ENCODE measurements around the gene PSD4.

Gene PSD4

DNA sequence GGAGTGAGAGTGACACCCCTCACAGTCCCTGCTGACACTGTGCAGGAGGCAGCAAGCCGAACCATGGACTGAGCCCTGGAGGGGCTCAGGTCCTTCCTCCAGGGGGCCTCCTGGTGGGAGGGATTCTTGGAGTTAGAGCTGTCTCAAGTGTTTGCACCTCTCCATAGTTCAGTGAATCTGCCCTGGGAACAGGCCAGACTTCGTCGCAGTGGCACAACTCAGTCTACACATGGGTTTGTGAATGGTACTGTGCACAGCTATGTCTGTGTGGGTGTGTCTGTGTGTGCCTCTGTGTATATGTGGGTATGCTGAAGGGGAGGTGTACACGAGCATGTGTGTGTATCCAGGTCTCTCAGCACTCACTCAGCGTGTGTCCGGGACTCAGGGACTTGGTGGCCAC, 68.6 kb downstream of the PSD4 start:
- Histone ChIP-seq H3K4me1 (ENCODE audit: insufficient read depth, low read length) (peaks cover 17% of the 10 kb centered on the region), H3K9ac (ENCODE audit: low read length) (no peak overlapping the region), H3K9me3 (ENCODE audit: low read length) (no peaks in the 10 kb centered on the region), H3K4me3 (ENCODE audit: low read depth in 1 of 2, low read length in 2 of 2) (no peak overlapping the region), H3K27me3 (ENCODE audit: control insufficient read depth in 1 of 2, insufficient read depth in 2 of 2, low read length in 2 of 2) (no peaks in the 10 kb centered on the region), H3K27ac (ENCODE audit: low read depth, low read length) (no peak overlapping the region), H3K36me3 (ENCODE audit: insufficient read depth, low read length) (no peaks in the 10 kb centered on the region)

DNA sequence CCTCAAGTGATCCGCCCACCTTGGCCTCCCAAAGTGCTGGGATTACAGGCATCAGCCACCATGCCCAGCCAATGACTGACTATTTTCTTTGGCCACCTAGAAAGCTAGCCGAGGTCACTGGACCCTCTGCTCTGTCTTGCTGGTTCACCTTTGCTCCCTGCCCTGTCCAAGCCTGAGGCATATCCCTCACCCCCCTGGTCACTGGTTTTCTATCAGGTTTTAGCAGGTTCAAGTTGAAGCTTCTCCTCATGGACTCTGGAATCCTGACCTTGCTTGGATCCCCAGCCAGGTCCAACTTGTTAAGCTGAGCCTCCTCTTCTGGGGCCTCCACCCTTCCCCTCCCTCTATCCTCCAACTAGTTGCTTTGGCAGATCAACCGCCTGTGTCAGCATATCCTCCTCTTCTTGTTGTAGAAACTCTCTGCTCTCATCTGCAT, 71.5 kb downstream of the PSD4 start:
- peaks cover 15% of the 10 kb centered on the region for H3K4me1 ChIP-seq (ENCODE audit: insufficient read depth, low read length)

DNA sequence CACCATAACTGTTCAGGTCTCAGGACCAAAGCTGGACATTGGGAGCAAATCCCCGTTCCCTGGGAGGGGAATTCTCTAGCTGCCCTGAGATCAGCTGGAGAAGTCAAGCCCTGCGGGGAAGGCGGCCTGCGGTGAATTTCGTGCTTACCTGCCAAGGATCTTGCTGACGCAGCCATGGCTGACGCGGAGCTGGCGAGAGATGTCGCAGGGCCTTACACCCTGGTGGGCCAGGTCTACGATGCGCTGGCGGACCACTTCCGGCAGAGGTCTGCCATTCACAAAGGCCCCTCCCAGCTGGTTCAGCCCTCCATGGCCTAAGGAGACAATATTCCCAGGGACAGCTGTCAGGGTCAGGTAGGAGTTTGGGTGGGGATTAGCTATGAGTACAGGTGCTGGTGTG, 72.8 kb downstream of the PSD4 start:
- H3K27me3 ChIP-seq (ENCODE audit: control insufficient read depth in 1 of 2, insufficient read depth in 2 of 2, low read length in 2 of 2): no peaks in the 10 kb centered on the region
- H3K9ac ChIP-seq (ENCODE audit: low read length): no peak overlapping the region
- peaks cover 7% of the 10 kb centered on the region for H3K4me1 ChIP-seq (ENCODE audit: insufficient read depth, low read length)
- H3K36me3 ChIP-seq (ENCODE audit: insufficient read depth, low read length): no peaks in the 10 kb centered on the region
- H3K27ac ChIP-seq (ENCODE audit: low read depth, low read length): no peak overlapping the region
- H3K4me3 ChIP-seq (ENCODE audit: low read depth in 1 of 2, low read length in 2 of 2): no peak overlapping the region
- H3K9me3 ChIP-seq (ENCODE audit: low read length): no peaks in the 10 kb centered on the region

More for the DNA sequence above, 71.5 kb downstream of the PSD4 start:
- Histone ChIP-seq H3K27me3 (ENCODE audit: control insufficient read depth in 1 of 2, insufficient read depth in 2 of 2, low read length in 2 of 2) (no peaks in the 10 kb centered on the region), H3K36me3 (ENCODE audit: insufficient read depth, low read length) (no peaks in the 10 kb centered on the region), H3K9me3 (ENCODE audit: low read length) (no peaks in the 10 kb centered on the region), H3K27ac (ENCODE audit: low read depth, low read length) (no peak overlapping the region), H3K4me3 (ENCODE audit: low read depth in 1 of 2, low read length in 2 of 2) (no peak overlapping the region), H3K9ac (ENCODE audit: low read length) (no peak overlapping the region)

DNA sequence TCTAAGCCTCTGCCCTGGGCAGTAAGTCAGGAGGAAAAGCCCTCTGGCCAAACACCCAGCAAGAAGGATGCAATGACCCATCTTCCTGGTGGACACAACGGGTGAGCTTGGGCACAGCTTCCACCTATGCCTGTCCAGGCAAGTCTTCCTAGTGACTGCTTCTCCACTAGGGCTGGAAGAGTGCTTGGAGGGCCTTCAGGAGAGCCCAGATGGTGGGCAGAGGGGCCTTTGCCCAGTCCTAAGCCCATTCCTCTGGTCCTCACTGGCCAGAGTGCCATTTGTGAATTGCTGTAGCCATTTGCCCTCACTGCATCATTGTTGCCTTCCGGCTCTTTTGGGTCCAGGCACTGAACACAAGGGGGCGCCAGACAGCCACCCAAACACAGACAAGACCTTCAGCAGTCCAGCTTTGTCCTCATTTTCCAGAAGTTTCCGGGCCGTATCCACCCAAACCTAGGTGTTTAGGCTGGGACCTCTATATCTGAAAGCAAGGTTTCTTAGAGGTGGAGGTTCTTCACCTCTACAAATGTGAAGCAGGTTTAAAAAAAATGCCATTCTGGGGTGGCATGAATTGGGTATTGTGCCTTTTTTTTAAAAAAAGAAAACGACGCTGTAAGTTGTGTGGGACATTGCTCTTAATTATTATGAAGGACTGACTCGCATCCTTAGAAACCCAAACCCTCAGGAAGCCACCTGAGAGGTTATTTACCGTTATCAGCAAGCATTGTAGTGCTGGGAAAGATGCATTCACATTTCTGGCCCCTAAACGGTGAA, 75.4 kb downstream of the PSD4 start:
- no peak overlapping the region for H3K4me3 ChIP-seq (ENCODE audit: low read depth in 1 of 2, low read length in 2 of 2)
- H3K9ac ChIP-seq (ENCODE audit: low read length): no peak overlapping the region
- no peaks in the 10 kb centered on the region for H3K9me3 ChIP-seq (ENCODE audit: low read length)

DNA sequence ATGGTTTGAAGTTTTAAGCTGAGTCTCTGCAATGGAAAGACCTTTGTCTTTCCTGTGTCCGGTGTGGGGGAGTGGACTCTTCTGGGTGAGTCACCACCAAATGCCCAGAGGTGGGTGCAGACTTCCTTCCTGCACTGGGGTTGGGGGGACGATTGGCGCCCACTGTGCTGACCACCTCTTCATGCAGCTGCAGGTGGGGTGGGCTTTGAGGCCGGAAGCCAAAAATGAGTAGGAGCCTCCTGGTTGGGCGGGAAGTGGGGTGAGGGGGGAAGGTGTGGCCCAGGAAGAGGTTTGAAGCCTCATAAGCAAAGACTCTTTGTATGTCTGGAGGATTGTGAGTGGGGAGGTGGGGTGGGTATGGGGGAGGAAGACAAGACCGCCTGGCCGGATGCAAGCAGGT, 77.3 kb downstream of the PSD4 start:
- peaks cover 0 to 12% of the 10 kb centered on the region in 2 donors for H3K27me3 ChIP-seq (ENCODE audit: control insufficient read depth in 1 of 2, insufficient read depth in 2 of 2, low read length in 2 of 2)
- H3K4me3 ChIP-seq (ENCODE audit: low read depth in 1 of 2, low read length in 2 of 2): no peak overlapping the region
- peaks cover 4% of the 10 kb centered on the region for H3K36me3 ChIP-seq (ENCODE audit: insufficient read depth, low read length)
- peaks cover 7% of the 10 kb centered on the region for H3K4me1 ChIP-seq (ENCODE audit: insufficient read depth, low read length)
- H3K9me3 ChIP-seq (ENCODE audit: low read length): no peaks in the 10 kb centered on the region
- H3K27ac ChIP-seq (ENCODE audit: low read depth, low read length): no peak overlapping the region
- no peak overlapping the region for H3K9ac ChIP-seq (ENCODE audit: low read length)

More for the DNA sequence above, 75.4 kb downstream of the PSD4 start:
- Histone ChIP-seq H3K27me3 (ENCODE audit: control insufficient read depth in 1 of 2, insufficient read depth in 2 of 2, low read length in 2 of 2) (peaks cover 0 to 8% of the 10 kb centered on the region in 2 donors), H3K36me3 (ENCODE audit: insufficient read depth, low read length) (no peaks in the 10 kb centered on the region), H3K27ac (ENCODE audit: low read depth, low read length) (no peak overlapping the region), H3K4me1 (ENCODE audit: insufficient read depth, low read length) (peaks cover 7% of the 10 kb centered on the region)

DNA sequence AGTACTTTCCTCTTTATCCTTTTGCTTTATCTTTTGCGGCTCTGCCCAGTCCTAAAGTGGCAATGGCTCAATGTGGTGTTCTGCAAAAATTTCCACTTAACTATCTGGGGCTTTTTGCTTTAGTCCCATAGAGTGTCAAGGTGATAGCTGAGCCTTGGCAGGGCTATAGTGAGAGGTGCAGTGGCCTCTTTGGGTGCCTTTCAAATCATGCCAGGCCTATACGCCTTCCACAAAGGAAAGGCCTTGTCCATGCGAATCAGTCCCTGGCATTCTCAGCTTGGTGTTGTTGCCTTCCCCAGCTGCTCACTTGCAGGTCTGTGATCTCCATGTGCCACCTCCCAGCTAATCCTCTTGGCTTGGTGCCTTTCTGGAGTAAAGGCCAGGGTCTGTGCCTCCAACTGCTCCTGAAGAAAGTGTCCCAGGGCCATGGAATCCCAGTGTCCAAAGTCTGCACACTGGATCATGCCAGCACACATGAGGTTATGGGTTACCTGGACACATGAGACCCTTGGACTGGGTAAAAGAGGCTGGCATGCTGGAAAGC, 78.3 kb downstream of the PSD4 start:
- H3K9ac ChIP-seq (ENCODE audit: low read length): no peak overlapping the region
- H3K4me3 ChIP-seq (ENCODE audit: low read depth in 1 of 2, low read length in 2 of 2): no peak overlapping the region
- H3K27ac ChIP-seq (ENCODE audit: low read depth, low read length): no peak overlapping the region
- H3K27me3 ChIP-seq (ENCODE audit: control insufficient read depth in 1 of 2, insufficient read depth in 2 of 2, low read length in 2 of 2): peaks cover 0 to 12% of the 10 kb centered on the region in 2 donors
- H3K9me3 ChIP-seq (ENCODE audit: low read length): no peaks in the 10 kb centered on the region
- H3K4me1 ChIP-seq (ENCODE audit: insufficient read depth, low read length): peaks cover 8% of the 10 kb centered on the region
- peaks cover 4% of the 10 kb centered on the region for H3K36me3 ChIP-seq (ENCODE audit: insufficient read depth, low read length)

DNA sequence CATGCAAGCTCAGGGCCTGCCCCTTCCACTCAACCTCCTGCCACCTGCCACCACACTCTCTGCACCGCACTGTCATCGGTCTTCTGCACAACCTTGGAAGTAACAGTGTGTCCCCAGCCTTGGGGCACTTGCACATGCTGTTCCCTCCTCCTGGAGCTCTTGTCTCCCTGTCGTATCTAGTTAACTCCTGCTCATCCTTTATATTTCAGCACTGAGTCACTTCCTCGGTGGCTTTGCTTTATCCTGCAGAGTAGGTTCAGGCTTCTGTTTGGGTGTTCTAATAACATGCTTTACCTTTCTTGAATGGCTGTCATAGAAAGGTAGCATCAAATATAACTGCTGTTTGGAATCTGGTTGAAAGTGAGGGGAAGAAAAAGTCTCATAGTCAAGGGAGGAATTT, 79.7 kb downstream of the PSD4 start:
- peaks cover 9% of the 10 kb centered on the region for H3K36me3 ChIP-seq (ENCODE audit: insufficient read depth, low read length)
- H3K9ac ChIP-seq (ENCODE audit: low read length): no peak overlapping the region
- peaks cover 12% of the 10 kb centered on the region for H3K4me1 ChIP-seq (ENCODE audit: insufficient read depth, low read length)
- no peak overlapping the region for H3K4me3 ChIP-seq (ENCODE audit: low read depth in 1 of 2, low read length in 2 of 2)
- H3K27me3 ChIP-seq (ENCODE audit: control insufficient read depth in 1 of 2, insufficient read depth in 2 of 2, low read length in 2 of 2): peaks cover 0 to 12% of the 10 kb centered on the region in 2 donors
- no peak overlapping the region for H3K27ac ChIP-seq (ENCODE audit: low read depth, low read length)
- H3K9me3 ChIP-seq (ENCODE audit: low read length): no peaks in the 10 kb centered on the region

DNA sequence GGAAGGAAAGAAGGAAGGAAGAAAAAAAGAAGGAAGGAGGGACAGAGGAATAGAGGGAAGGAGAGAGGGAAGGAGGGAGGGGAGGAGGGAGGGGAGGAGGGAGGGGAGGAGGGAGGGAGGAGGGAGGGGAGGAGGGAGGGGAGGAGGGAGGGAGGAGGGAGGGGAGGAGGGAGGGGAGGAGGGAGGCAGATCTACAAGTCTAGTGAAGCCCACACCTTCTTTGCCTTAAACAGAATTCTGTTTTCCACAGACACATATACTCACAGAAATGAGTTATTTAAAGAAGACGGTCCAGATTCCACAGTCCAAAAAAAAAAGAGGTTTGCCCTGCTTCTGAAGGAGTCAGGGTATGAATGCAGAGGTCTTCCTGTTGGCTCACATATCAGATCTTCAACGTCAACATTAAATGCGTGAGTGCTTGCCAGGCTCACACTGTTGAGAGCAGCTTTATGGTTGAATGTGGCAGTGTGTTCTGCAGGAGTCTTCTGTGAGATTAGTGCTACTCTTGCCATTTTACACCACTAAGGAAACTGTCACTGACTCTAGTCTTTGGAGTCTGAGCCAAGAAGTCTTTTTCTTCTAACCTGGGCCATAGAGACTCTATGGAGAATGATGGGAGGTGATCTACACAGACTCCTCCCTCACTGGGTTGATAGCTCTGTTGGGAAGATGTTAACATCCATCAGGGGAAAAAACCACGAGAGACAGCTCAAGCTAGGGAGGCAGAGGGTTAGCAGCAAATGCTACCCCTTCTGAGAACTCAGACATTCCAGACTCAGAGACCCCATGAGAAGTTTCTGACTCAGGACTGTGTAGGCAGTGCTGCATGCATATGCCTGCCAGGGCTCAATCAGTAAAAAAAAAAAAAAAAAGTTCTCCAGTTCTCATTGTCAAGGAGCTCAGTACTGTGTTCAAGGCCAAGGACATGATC, 81.6 kb downstream of the PSD4 start:
- Histone ChIP-seq H3K27ac (ENCODE audit: low read depth, low read length) (no peak overlapping the region), H3K27me3 (ENCODE audit: control insufficient read depth in 1 of 2, insufficient read depth in 2 of 2, low read length in 2 of 2) (peaks cover 0 to 12% of the 10 kb centered on the region in 2 donors), H3K36me3 (ENCODE audit: insufficient read depth, low read length) (peaks cover 9% of the 10 kb centered on the region), H3K4me3 (ENCODE audit: low read depth in 1 of 2, low read length in 2 of 2) (no peak overlapping the region), H3K9me3 (ENCODE audit: low read length) (no peaks in the 10 kb centered on the region), H3K9ac (ENCODE audit: low read length) (no peak overlapping the region), H3K4me1 (ENCODE audit: insufficient read depth, low read length) (peaks cover 5% of the 10 kb centered on the region)

DNA sequence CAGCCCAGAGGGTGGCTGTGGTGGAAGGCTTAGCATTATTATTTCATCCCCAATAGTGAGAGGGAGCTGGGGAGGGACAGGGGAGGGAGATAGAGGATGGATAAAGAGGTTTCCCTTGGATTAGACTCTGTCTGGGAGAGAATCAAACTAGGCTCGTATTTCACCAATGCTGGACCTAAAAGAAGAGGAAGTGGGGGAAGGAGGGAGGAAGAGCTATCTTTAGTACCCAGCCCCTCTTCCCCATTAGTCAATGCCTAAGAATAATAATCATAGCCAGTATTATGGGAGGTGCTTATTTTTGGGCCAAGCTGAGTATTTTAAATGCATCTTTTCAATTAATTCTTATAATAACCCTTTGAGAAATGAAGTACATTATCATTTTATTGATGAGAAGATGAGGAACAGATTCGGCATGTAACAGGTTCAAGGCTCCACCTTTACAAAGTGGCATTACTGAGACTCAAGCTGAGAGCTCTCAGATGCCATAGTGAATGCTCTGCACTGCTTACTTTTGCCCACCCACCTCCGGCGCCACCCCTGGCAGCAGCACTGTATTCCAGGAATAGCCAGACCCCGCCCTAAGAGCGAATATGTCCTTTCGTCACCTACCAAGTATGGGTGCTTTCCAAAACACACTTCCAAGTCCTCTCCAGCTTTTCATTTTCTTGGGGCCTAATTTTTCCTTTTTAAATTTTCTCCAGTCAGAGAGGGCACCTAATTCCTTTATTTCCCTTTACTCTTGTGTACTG, 83.9 kb downstream of the PSD4 start:
- Histone ChIP-seq H3K9me3 (ENCODE audit: low read length) (no peaks in the 10 kb centered on the region), H3K4me1 (ENCODE audit: insufficient read depth, low read length) (peaks cover 5% of the 10 kb centered on the region), H3K36me3 (ENCODE audit: insufficient read depth, low read length) (peaks cover 9% of the 10 kb centered on the region), H3K27me3 (ENCODE audit: control insufficient read depth in 1 of 2, insufficient read depth in 2 of 2, low read length in 2 of 2) (peaks cover 0 to 12% of the 10 kb centered on the region in 2 donors), H3K27ac (ENCODE audit: low read depth, low read length) (no peak overlapping the region), H3K9ac (ENCODE audit: low read length) (no peak overlapping the region), H3K4me3 (ENCODE audit: low read depth in 1 of 2, low read length in 2 of 2) (no peak overlapping the region)

DNA sequence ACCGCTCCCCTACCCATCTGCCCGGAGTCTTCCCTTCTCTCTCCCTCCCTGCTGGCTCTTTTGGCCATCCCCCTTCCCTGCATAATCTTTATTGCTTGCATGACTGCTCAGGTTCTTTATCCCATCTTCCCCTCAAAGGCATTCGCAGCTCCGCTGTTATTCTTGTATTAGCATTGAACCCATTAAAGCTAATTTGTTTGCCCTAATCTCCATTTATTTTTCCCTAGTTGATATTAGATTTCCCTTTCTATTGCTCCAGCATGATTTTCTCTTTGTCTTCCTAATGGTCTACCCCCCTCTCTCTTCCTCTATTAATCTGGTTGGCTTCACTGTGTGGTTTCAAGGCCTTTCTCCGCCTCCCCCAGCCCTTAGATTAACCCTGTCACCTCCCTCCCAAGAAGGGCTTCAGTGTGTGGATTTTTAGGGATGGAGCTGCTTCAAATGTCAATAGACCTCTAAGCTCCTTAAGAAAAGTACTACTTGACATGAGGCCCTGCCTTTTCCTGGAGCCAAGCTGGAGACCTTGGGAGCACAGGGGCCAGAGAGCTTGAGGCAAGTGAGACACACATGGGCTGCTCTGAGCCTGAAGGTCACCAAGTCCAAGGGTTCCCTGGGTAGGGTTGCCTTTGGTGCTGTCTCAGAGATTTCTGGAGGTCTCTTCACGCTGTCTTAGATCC, 84.8 kb downstream of the PSD4 start:
- H3K36me3 ChIP-seq (ENCODE audit: insufficient read depth, low read length): peaks cover 9% of the 10 kb centered on the region
- no peaks in the 10 kb centered on the region for H3K9me3 ChIP-seq (ENCODE audit: low read length)
- peaks cover 0 to 3% of the 10 kb centered on the region in 2 donors for H3K27me3 ChIP-seq (ENCODE audit: control insufficient read depth in 1 of 2, insufficient read depth in 2 of 2, low read length in 2 of 2)
- H3K9ac ChIP-seq (ENCODE audit: low read length): no peak overlapping the region
- H3K27ac ChIP-seq (ENCODE audit: low read depth, low read length): no peak overlapping the region
- H3K4me1 ChIP-seq (ENCODE audit: insufficient read depth, low read length): peaks cover 5% of the 10 kb centered on the region
- H3K4me3 ChIP-seq (ENCODE audit: low read depth in 1 of 2, low read length in 2 of 2): no peak overlapping the region
